ENCODE results near the gene COASY.

The COASY gene

GRCh38 chr17:42609182-42609813 lies 47.4 kb downstream of the COASY start, which contains the start of the genes RETREG3 and TUBG1:
TSS of gene RETREG3 (minus strand) at chr17:42609374. CDS start at chr17:42609324, 50 bp downstream.
TSS of gene TUBG1 (plus strand) at chr17:42609683. CDS start at chr17:42609738, 55 bp downstream.
- H3K4me3 ChIP-seq, result peak within 1 kb of the TSS; percentile 98
- DNase-seq (ENCODE audit: low spot score), result peak; percentile 99
- H3K27ac ChIP-seq, result peak within 1 kb of the TSS; percentile 81 to 98
- TF ChIP-seq CTCF (IDR thresholded peaks at IDR 0.05), result no peak

GRCh38 chr17:42609814-42610801 lies 48.2 kb downstream of the COASY start:
- H3K27ac ChIP-seq, result peak overlapping the region; percentile 55 to 88
- peak; percentile 86 for DNase-seq (ENCODE audit: low spot score)
- H3K4me3 ChIP-seq, result peak overlapping the region; percentile 98

- H3K27ac ChIP-seq, result no peak overlapping the region
- DNase-seq (ENCODE audit: low spot score), result no peak
- no peak overlapping the region for H3K4me3 ChIP-seq
- TF ChIP-seq CTCF (IDR thresholded peaks at IDR 0.05), result no peak
These were observed 50.1 kb downstream of the COASY start for GRCh38 chr17:42612013-42612412.

GRCh38 chr17:42613699-42614295 lies 51.8 kb downstream of the COASY start:
- H3K4me3 ChIP-seq, result no peak overlapping the region
- no peak for DNase-seq (ENCODE audit: low spot score)
- H3K27ac ChIP-seq, result no peak overlapping the region
- no peak for TF ChIP-seq CTCF (IDR thresholded peaks at IDR 0.05)
